Measurements from ENCODE around the gene GLI3. TPM values are rescaled to one million over a fixed set of nuclear protein-coding genes. Genes with fewer than 3 reads are reported as not detected.

Gene GLI3
- total RNA-seq, 4 donors from 2014 or later = 3.0 to 9.0 (median 4.2) TPM

DNA sequence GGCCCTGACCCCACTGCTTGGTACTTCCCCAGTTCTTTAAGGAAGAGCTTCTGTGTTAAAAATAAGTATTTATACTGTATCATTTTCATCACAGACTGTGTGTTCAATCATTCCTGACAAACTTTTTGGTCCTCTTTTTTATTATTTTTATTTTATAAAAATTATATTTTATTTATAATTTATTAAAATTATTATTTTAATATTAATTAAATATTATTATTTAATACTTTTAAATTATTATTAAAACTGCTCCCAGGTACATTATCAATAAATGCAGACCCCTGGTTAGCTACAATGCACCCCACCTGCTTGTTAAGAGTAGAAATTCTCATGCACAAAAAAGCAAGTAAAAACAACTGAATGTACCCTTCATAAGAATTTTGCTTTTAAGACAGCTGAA, 172.0 kb downstream of the GLI3 start:
- intact Hi-C loops (cut with DNase I) = no loop called here

DNA sequence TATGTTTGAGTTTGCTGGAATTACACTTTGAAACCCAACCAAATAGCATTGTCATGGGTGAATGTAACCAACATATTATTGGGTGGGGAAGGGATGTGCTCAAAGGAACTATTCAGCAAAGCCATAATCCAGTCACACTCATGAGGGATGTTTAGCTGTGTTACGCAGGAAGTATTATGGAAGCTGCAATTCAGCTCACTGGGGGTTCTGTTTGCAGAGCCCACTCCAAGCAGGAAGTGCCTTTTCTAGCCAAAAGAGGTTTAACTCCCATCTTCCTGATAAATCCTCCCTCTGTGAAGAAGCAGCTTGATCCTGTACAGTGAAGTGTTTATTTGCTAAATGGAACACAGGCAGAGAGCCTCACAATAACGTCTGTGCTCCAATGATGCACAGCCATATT, 172.5 kb downstream of the GLI3 start:
- intact Hi-C loops (cut with DNase I) = no loop called here
- no peak for DNase-seq
- TF ChIP-seq, protein P1, sequence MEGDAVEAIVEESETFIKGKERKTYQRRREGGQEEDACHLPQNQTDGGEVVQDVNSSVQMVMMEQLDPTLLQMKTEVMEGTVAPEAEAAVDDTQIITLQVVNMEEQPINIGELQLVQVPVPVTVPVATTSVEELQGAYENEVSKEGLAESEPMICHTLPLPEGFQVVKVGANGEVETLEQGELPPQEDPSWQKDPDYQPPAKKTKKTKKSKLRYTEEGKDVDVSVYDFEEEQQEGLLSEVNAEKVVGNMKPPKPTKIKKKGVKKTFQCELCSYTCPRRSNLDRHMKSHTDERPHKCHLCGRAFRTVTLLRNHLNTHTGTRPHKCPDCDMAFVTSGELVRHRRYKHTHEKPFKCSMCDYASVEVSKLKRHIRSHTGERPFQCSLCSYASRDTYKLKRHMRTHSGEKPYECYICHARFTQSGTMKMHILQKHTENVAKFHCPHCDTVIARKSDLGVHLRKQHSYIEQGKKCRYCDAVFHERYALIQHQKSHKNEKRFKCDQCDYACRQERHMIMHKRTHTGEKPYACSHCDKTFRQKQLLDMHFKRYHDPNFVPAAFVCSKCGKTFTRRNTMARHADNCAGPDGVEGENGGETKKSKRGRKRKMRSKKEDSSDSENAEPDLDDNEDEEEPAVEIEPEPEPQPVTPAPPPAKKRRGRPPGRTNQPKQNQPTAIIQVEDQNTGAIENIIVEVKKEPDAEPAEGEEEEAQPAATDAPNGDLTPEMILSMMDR (IDR thresholded peaks at IDR 0.05) = no peak
- no peak for TF ChIP-seq POLR2A (IDR thresholded peaks at IDR 0.05)
- no peaks in the 10 kb centered on the region for H3K27me3 ChIP-seq
- WGBS, 2 donors = 92 to 95% methylated on average over 2 of the region's 2 CpGs
- no peak overlapping the region for H3K27ac ChIP-seq
- H3K9me3 ChIP-seq = no peaks in the 10 kb centered on the region
- no peaks in the 10 kb centered on the region for H3K36me3 ChIP-seq
- H3K4me1 ChIP-seq = peaks cover 0 to 17% (median 5%) of the 10 kb centered on the region in 3 donors
- H3K4me3 ChIP-seq = no peak overlapping the region

More for the DNA sequence above, 172.0 kb downstream of the GLI3 start:
- H3K4me1 ChIP-seq = peaks cover 0 to 22% (median 5%) of the 10 kb centered on the region in 3 donors
- H3K4me3 ChIP-seq = no peak overlapping the region
- H3K27ac ChIP-seq = no peak overlapping the region
- H3K27me3 ChIP-seq = no peaks in the 10 kb centered on the region
- no peak for TF ChIP-seq POLR2A (IDR thresholded peaks at IDR 0.05)
- TF ChIP-seq, protein P1 (IDR thresholded peaks at IDR 0.05) = no peak
- H3K9me3 ChIP-seq = no peaks in the 10 kb centered on the region
- DNase-seq = no peak
- H3K36me3 ChIP-seq = no peaks in the 10 kb centered on the region

DNA sequence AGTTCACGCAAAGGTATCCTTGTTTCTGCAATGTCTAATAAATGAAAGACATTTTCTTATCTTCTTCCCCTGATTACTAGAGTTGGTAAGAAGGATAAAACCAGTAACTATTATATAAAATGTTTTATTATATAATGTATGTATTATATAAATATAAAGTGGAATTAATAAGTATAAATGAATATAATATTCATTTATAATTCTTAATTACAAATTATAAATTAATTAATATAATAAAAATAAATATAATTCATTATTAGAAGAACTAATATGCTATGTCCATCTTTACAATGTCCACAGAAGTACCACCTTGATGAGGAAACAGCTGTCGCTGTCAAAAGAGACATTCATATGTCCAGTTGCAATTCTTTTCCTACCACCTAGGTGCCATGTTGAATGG, 177.7 kb downstream of the GLI3 start:
- H3K36me3 ChIP-seq = no peaks in the 10 kb centered on the region
- WGBS, 2 donors = 47 to 66% methylated on average over 2 of the region's 2 CpGs
- no peak for TF ChIP-seq POLR2A (IDR thresholded peaks at IDR 0.05)
- TF ChIP-seq, protein P1 (IDR thresholded peaks at IDR 0.05) = no peak
- no peak for DNase-seq
- no peaks in the 10 kb centered on the region for H3K27me3 ChIP-seq
- H3K4me1 ChIP-seq = no peaks in the 10 kb centered on the region
- H3K4me3 ChIP-seq = no peak overlapping the region
- no peaks in the 10 kb centered on the region for H3K9me3 ChIP-seq
- intact Hi-C loops (cut with DNase I) = no loop called here
- no peak overlapping the region for H3K27ac ChIP-seq

DNA sequence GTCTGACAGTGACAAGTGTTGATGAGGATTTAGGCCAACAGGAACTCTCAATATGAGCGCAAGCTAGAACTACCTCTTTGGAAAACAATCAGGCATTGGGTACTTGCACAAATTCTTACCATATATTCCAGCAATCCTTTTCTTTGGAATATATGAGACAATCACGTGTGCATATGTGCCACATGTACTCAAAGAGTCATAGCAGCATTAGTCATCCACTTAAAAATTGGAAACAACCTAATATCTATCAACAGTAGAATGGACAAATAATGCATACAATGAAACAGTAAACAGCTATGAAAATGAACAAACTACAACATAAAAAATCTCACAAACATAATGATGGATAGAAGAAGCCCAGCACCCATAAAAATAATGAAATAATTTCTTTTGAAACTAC, 179.7 kb downstream of the GLI3 start:
- H3K36me3 ChIP-seq = no peaks in the 10 kb centered on the region
- intact Hi-C loops (cut with DNase I) = no loop called here
- H3K27me3 ChIP-seq = no peaks in the 10 kb centered on the region
- H3K27ac ChIP-seq = no peak overlapping the region
- DNase-seq = no peak
- H3K9me3 ChIP-seq = no peaks in the 10 kb centered on the region
- TF ChIP-seq POLR2A (IDR thresholded peaks at IDR 0.05) = no peak
- TF ChIP-seq, protein P1 (IDR thresholded peaks at IDR 0.05) = no peak
- no peak overlapping the region for H3K4me3 ChIP-seq
- no peaks in the 10 kb centered on the region for H3K4me1 ChIP-seq
- 88 to 93% methylated on average over 2 of the region's 2 CpGs for WGBS, 2 donors

DNA sequence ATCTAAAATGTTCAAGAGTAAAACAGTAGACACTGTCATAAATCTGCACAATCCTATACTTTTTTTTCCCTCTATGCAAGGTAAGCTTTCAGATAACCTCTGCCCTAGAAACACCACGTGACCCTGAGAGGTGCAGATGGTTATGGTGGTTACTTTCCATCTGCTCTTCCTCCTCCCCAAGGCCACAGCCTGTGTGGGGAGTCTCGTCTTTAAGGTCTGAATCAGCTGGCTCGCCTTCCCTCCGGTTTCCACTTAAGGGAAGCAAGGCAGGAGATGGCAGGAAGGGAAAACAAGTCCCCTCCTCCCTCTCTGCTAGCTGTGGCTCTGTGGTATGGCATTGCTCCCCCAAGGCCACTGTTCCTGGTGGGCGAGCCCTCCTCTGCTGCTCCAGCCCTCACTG, 181.8 kb downstream of the GLI3 start:
- no peaks in the 10 kb centered on the region for H3K9me3 ChIP-seq
- no peaks in the 10 kb centered on the region for H3K27me3 ChIP-seq
- no peaks in the 10 kb centered on the region for H3K4me1 ChIP-seq
- no peak overlapping the region for H3K27ac ChIP-seq
- H3K36me3 ChIP-seq = no peaks in the 10 kb centered on the region
- intact Hi-C loops (cut with DNase I) = no loop called here
- no peak for DNase-seq
- no peak for TF ChIP-seq POLR2A (IDR thresholded peaks at IDR 0.05)
- TF ChIP-seq, protein P1 (IDR thresholded peaks at IDR 0.05) = no peak
- WGBS, 2 donors = 92 to 96% methylated on average over 2 to 5 of the region's 5 CpGs
- no peak overlapping the region for H3K4me3 ChIP-seq
